ENCODE results near the gene ZNF358. TPM values are rescaled to one million over a fixed set of nuclear protein-coding genes. Genes with fewer than 3 reads are reported as not detected.

ZNF358 gene
- total RNA-seq, 4 donors from 2014 or later, result 19.1 to 69.1 (median 33.8) TPM

DNA sequence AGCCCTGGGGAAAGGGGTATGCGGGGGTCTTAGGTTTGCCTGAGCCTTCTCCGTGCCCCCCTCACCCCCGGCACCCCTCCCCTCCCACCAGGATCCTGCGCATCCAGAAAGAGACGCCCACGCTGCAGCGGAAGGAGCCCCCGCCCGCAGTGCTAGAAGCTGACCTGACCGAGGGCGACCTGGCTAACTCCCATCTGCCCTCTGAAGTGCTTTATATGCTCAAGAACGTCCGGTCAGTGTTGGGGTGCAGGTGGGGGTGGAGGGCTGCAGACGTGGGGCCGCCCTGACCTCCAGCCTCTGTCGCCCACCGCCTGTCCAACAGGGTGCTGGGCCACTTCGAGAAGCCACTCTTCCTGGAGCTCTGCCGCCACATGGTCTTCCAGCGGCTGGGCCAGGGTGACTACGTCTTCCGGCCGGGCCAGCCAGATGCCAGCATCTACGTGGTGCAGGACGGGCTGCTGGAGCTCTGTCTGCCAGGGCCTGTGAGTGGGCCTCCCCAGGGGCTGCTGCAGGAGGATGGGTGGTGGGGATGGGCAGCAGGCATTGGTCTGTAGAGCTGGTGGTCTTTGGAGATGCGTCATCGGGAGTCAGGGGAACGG is 24.0 kb downstream of the ZNF358 start:
- Histone ChIP-seq H3K27me3 (no peaks in the 10 kb centered on the region), H3K4me3 (no peak overlapping the region), H3K9me3 (no peaks in the 10 kb centered on the region), H3K27ac (no peak overlapping the region), H3K36me3 (no peaks in the 10 kb centered on the region), H3K4me1 (peaks cover 5% of the 10 kb centered on the region in 2 donors)
- no peak for DNase-seq
- no peak for TF ChIP-seq POLR2A (IDR thresholded peaks at IDR 0.05)
- TF ChIP-seq, protein P1, sequence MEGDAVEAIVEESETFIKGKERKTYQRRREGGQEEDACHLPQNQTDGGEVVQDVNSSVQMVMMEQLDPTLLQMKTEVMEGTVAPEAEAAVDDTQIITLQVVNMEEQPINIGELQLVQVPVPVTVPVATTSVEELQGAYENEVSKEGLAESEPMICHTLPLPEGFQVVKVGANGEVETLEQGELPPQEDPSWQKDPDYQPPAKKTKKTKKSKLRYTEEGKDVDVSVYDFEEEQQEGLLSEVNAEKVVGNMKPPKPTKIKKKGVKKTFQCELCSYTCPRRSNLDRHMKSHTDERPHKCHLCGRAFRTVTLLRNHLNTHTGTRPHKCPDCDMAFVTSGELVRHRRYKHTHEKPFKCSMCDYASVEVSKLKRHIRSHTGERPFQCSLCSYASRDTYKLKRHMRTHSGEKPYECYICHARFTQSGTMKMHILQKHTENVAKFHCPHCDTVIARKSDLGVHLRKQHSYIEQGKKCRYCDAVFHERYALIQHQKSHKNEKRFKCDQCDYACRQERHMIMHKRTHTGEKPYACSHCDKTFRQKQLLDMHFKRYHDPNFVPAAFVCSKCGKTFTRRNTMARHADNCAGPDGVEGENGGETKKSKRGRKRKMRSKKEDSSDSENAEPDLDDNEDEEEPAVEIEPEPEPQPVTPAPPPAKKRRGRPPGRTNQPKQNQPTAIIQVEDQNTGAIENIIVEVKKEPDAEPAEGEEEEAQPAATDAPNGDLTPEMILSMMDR (IDR thresholded peaks at IDR 0.05), result no peak
- intact Hi-C loops (cut with DNase I; ENCODE audit: low total_unique reads), result no loop called here

DNA sequence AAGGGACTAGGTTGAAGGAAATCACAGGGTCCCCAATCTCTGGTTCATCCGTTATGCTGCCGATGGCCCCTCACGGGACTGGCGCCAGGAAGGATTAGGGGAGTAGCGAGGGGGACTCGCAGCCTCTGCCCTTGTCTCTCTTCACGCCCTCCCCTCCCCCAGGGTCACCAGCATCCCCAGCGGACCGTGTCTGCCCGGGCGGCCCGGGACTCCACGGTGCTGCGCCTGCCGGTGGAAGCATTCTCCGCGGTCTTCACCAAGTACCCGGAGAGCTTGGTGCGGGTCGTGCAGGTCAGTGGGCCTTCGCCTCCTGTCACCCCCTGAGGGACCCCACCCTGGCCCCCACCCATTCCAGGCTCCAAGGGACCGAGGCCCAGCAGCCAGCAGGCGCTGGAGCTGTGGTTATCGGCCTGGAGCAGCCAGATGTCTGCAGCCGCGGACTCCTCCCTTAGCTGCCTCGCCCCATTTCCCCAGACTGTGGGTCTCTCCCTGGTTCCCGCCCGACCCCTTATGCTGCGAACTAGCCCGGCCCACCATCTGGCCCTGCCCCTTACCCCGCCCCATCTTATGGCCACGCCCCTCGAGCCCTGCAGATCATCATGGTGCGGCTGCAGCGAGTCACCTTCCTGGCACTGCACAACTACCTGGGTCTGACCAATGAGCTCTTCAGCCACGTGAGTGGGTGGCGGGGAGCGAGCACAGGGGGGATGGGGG is 25.0 kb downstream of the ZNF358 start:
- DNase-seq, result no peak
- Histone ChIP-seq H3K36me3 (no peaks in the 10 kb centered on the region), H3K27ac (no peak overlapping the region), H3K9me3 (no peaks in the 10 kb centered on the region), H3K4me3 (no peak overlapping the region), H3K4me1 (peaks cover 4 to 5% of the 10 kb centered on the region in 2 donors), H3K27me3 (no peaks in the 10 kb centered on the region)
- intact Hi-C loops (cut with DNase I; ENCODE audit: low total_unique reads), result no loop called here
- no peak for TF ChIP-seq POLR2A (IDR thresholded peaks at IDR 0.05)
- TF ChIP-seq, protein P1 (IDR thresholded peaks at IDR 0.05), result no peak

DNA sequence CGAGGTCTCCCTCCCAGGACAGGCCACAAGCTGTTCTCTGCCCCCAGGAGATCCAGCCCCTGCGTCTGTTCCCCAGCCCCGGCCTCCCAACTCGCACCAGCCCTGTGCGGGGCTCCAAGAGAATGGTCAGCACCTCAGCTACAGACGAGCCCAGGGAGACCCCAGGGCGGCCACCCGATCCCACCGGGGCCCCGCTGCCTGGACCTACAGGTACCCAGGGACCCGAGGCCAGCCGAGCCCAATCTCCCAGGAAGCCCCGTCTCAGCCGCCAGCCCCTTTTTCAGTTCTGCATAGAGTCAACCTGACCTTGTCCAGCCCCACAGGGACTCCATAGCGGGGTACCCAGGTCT is 25.5 kb downstream of the ZNF358 start:
- TF ChIP-seq, protein P1 (IDR thresholded peaks at IDR 0.05), result no peak
- no peak for TF ChIP-seq POLR2A (IDR thresholded peaks at IDR 0.05)
- H3K36me3 ChIP-seq, result no peaks in the 10 kb centered on the region
- H3K4me1 ChIP-seq, result peaks cover 0 to under 1% of the 10 kb centered on the region in 2 donors
- DNase-seq, result no peak
- no peak overlapping the region for H3K4me3 ChIP-seq
- intact Hi-C loops (cut with DNase I; ENCODE audit: low total_unique reads), result no loop called here
- no peaks in the 10 kb centered on the region for H3K27me3 ChIP-seq
- H3K9me3 ChIP-seq, result no peaks in the 10 kb centered on the region
- H3K27ac ChIP-seq, result no peak overlapping the region

DNA sequence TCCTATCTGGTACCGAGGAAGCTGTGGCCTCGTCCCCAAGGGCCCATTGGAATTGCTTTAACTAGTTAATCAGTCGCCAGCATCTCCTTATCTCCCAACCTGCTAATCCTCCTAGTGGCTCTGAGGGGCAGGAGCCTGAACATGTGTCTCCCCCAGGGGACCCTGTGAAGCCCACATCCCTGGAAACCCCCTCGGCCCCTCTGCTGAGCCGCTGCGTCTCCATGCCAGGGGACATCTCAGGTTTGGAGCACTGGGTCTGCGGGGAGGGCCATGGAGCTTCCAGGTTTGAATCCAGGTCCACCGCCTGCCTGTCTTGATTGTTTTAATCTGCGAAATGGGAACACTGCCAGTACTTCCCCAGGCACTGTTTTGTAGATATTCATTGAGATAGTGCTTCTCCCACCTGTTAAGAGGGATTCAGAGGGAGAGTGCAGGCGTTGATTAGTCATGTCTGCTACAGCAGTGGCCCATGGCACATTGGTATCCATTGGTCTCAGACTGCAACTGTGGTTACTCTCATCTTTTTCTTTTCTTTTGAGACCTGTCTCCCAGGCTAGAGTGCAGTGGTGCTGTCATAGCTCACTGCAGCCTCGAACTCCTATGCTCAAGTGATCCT is 26.0 kb downstream of the ZNF358 start:
- intact Hi-C loops (cut with DNase I; ENCODE audit: low total_unique reads), result no loop called here
- Histone ChIP-seq H3K4me1 (no peaks in the 10 kb centered on the region), H3K36me3 (no peaks in the 10 kb centered on the region), H3K4me3 (no peak overlapping the region), H3K27me3 (no peaks in the 10 kb centered on the region), H3K9me3 (no peaks in the 10 kb centered on the region), H3K27ac (no peak overlapping the region)
- DNase-seq, result no peak
- no peak for TF ChIP-seq POLR2A (IDR thresholded peaks at IDR 0.05)
- TF ChIP-seq, protein P1 (IDR thresholded peaks at IDR 0.05), result no peak

All from uterus (tissue), 4 donors.